ENCODE measurements around the gene A4GNT.

A4GNT gene

GRCh38 chr3:138114988-138115971, 16.9 kb downstream of the A4GNT start, which contains the start of gene DZIP1L:
Gene DZIP1L, minus strand, starts transcription at chr3:138115608. Its CDS starts 11,637 bp downstream, at chr3:138103971.
- Histone ChIP-seq H3K4me2 (ENCODE audit: insufficient read depth, low read length, poor library complexity, severe bottlenecking) (peak within 1 kb of the TSS; percentile 83), H3K18ac (ENCODE audit: low read length) (peak within 1 kb of the TSS; percentile 99), H2BK120ac (ENCODE audit: low read depth, low read length) (peak within 1 kb of the TSS; percentile 35), H3K4me1 (ENCODE audit: control insufficient read depth in 2 of 2, insufficient read depth in 1 of 2, low read depth in 1 of 2, low read length in 2 of 2) (peaks cover 11 to 12% of the 10 kb centered on the region in 2 donors), H3K79me1 (ENCODE audit: low read depth, low read length) (peaks cover 3% of the 10 kb centered on the region), H3K4ac (ENCODE audit: low read length) (no peak within 1 kb of the TSS), H3K36me3 (replicated peaks in 1 of 2; ENCODE audit: control insufficient read depth in 2 of 2, insufficient read depth in 2 of 2, low read length in 2 of 2) (peaks cover 3 to 22% of the 10 kb centered on the region in 2 donors), H3K9me3 (replicated peaks in 1 of 2; ENCODE audit: control insufficient read depth in 2 of 2, insufficient read depth in 1 of 2, low read depth in 1 of 2, low read length in 2 of 2) (peaks cover 0 to 5% of the 10 kb centered on the region in 2 donors), H4K91ac (ENCODE audit: low read depth, low read length, poor library complexity) (no peak within 1 kb of the TSS), H3K27me3 (ENCODE audit: control insufficient read depth in 3 of 3, insufficient read depth in 3 of 3, low read depth in 1 of 3, low read length in 3 of 3) (no peaks in the 10 kb centered on the region), H3K9ac (ENCODE audit: low read depth, low read length, poor library complexity) (peak within 1 kb of the TSS; percentile 96), H4K8ac (ENCODE audit: low read depth, low read length) (no peak within 1 kb of the TSS), H3K4me3 (ENCODE audit: low read length in 2 of 2) (peak within 1 kb of the TSS; percentile 94 to 98), H2AK5ac (ENCODE audit: low read depth, low read length) (no peak within 1 kb of the TSS), H2BK12ac (ENCODE audit: low read length) (no peak within 1 kb of the TSS), H2AFZ (ENCODE audit: low read length) (peak within 1 kb of the TSS; percentile 100), H2BK5ac (ENCODE audit: low read length) (peak within 1 kb of the TSS; percentile 84), H2BK15ac (ENCODE audit: low read length) (peak within 1 kb of the TSS; percentile 39), H3K27ac (replicated peaks; ENCODE audit: low read length) (peak within 1 kb of the TSS; percentile 89), H3K23ac (ENCODE audit: low read depth, low read length, poor library complexity) (peak within 1 kb of the TSS; percentile 86), H3K14ac (ENCODE audit: low read length) (peak within 1 kb of the TSS; percentile 98)
- WGBS, 2 donors (ENCODE audit: extremely low coverage in 2 of 2, insufficient read length in 2 of 2, insufficient replicate concordance in 1 of 2): no CpG with 5 or more reads among the region's 86 CpGs
- peak; percentile 76 for DNase-seq (ENCODE audit: low spot score)

GRCh38 chr3:138114431-138114918, 17.7 kb downstream of the A4GNT start:
- Histone ChIP-seq H3K23ac (ENCODE audit: low read depth, low read length, poor library complexity) (no peak overlapping the region), H3K36me3 (replicated peaks in 1 of 2; ENCODE audit: control insufficient read depth in 2 of 2, insufficient read depth in 2 of 2, low read length in 2 of 2) (peaks cover 3 to 28% of the 10 kb centered on the region in 2 donors), H2BK15ac (ENCODE audit: low read length) (no peak overlapping the region), H2AFZ (ENCODE audit: low read length) (peak overlapping the region; percentile 100), H4K8ac (ENCODE audit: low read depth, low read length) (no peak overlapping the region), H3K27ac (replicated peaks; ENCODE audit: low read length) (peak overlapping the region; percentile 8), H2BK120ac (ENCODE audit: low read depth, low read length) (no peak overlapping the region), H3K27me3 (ENCODE audit: control insufficient read depth in 3 of 3, insufficient read depth in 3 of 3, low read depth in 1 of 3, low read length in 3 of 3) (no peaks in the 10 kb centered on the region), H2BK12ac (ENCODE audit: low read length) (no peak overlapping the region), H2BK5ac (ENCODE audit: low read length) (peak overlapping the region; percentile 57), H3K4me3 (ENCODE audit: low read length in 2 of 2) (peak overlapping the region; percentile 94 to 98), H3K9me3 (replicated peaks in 1 of 2; ENCODE audit: control insufficient read depth in 2 of 2, insufficient read depth in 1 of 2, low read depth in 1 of 2, low read length in 2 of 2) (peaks cover 0 to 5% of the 10 kb centered on the region in 2 donors), H3K18ac (ENCODE audit: low read length) (peak overlapping the region; percentile 89), H3K9ac (ENCODE audit: low read depth, low read length, poor library complexity) (peak overlapping the region; percentile 82), H3K79me1 (ENCODE audit: low read depth, low read length) (peaks cover 3% of the 10 kb centered on the region), H3K4ac (ENCODE audit: low read length) (no peak overlapping the region), H4K91ac (ENCODE audit: low read depth, low read length, poor library complexity) (no peak overlapping the region), H2AK5ac (ENCODE audit: low read depth, low read length) (no peak overlapping the region), H3K14ac (ENCODE audit: low read length) (peak overlapping the region; percentile 57), H3K4me1 (ENCODE audit: control insufficient read depth in 2 of 2, insufficient read depth in 1 of 2, low read depth in 1 of 2, low read length in 2 of 2) (peaks cover 11 to 12% of the 10 kb centered on the region in 2 donors), H3K4me2 (ENCODE audit: insufficient read depth, low read length, poor library complexity, severe bottlenecking) (peak overlapping the region; percentile 83)
- WGBS, 2 donors (ENCODE audit: extremely low coverage in 2 of 2, insufficient read length in 2 of 2, insufficient replicate concordance in 1 of 2): no CpG with 5 or more reads among the region's 9 CpGs
- no peak for DNase-seq (ENCODE audit: low spot score)

DNA sequence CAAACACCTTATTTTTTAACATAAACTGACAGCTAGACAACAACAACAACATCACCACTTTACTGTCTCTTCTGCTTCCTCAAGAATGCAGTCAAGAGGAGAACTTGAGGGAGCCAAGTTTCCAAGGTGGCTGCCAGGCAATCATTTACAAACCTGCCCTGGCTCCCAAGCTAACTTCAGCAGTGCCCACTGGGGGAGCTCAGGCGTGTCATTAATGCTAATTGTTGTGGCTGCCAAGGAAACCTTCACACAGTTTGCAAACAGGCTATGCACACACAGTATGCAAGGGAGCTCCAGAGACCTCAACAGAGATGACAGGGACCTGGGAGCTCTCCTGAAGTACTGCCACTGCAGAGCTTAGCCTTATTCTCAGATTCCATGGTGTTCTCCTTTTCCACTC, 18.9 kb downstream of the A4GNT start:
- H3K9me3 ChIP-seq (replicated peaks in 1 of 2; ENCODE audit: control insufficient read depth in 2 of 2, insufficient read depth in 1 of 2, low read depth in 1 of 2, low read length in 2 of 2): peaks cover 0 to 5% of the 10 kb centered on the region in 2 donors
- no peak overlapping the region for H3K4ac ChIP-seq (ENCODE audit: low read length)
- no peak overlapping the region for H3K23ac ChIP-seq (ENCODE audit: low read depth, low read length, poor library complexity)
- no peak overlapping the region for H2AK5ac ChIP-seq (ENCODE audit: low read depth, low read length)
- peaks cover 11 to 12% of the 10 kb centered on the region in 2 donors for H3K4me1 ChIP-seq (ENCODE audit: control insufficient read depth in 2 of 2, insufficient read depth in 1 of 2, low read depth in 1 of 2, low read length in 2 of 2)
- no peak overlapping the region for H2AFZ ChIP-seq (ENCODE audit: low read length)
- H3K36me3 ChIP-seq (replicated peaks in 1 of 2; ENCODE audit: control insufficient read depth in 2 of 2, insufficient read depth in 2 of 2, low read length in 2 of 2): peaks cover 5 to 39% of the 10 kb centered on the region in 2 donors
- H3K27me3 ChIP-seq (ENCODE audit: control insufficient read depth in 3 of 3, insufficient read depth in 3 of 3, low read depth in 1 of 3, low read length in 3 of 3): no peaks in the 10 kb centered on the region
- no peak overlapping the region for H2BK15ac ChIP-seq (ENCODE audit: low read length)
- H3K9ac ChIP-seq (ENCODE audit: low read depth, low read length, poor library complexity): no peak overlapping the region
- no peak overlapping the region for H3K18ac ChIP-seq (ENCODE audit: low read length)
- H3K4me3 ChIP-seq (ENCODE audit: low read length in 2 of 2): no peak overlapping the region
- H2BK120ac ChIP-seq (ENCODE audit: low read depth, low read length): no peak overlapping the region
- no peak overlapping the region for H4K91ac ChIP-seq (ENCODE audit: low read depth, low read length, poor library complexity)
- H3K79me1 ChIP-seq (ENCODE audit: low read depth, low read length): peaks cover 3% of the 10 kb centered on the region
- DNase-seq (ENCODE audit: low spot score): no peak
- no CpG with 5 or more reads among the region's 1 CpG for WGBS, 2 donors (ENCODE audit: extremely low coverage in 2 of 2, insufficient read length in 2 of 2, insufficient replicate concordance in 1 of 2)
- no peak overlapping the region for H3K14ac ChIP-seq (ENCODE audit: low read length)
- no peak overlapping the region for H4K8ac ChIP-seq (ENCODE audit: low read depth, low read length)
- no peak overlapping the region for H2BK12ac ChIP-seq (ENCODE audit: low read length)
- H3K4me2 ChIP-seq (ENCODE audit: insufficient read depth, low read length, poor library complexity, severe bottlenecking): no peak overlapping the region
- no peak overlapping the region for H3K27ac ChIP-seq (replicated peaks; ENCODE audit: low read length)
- no peak overlapping the region for H2BK5ac ChIP-seq (ENCODE audit: low read length)

DNA sequence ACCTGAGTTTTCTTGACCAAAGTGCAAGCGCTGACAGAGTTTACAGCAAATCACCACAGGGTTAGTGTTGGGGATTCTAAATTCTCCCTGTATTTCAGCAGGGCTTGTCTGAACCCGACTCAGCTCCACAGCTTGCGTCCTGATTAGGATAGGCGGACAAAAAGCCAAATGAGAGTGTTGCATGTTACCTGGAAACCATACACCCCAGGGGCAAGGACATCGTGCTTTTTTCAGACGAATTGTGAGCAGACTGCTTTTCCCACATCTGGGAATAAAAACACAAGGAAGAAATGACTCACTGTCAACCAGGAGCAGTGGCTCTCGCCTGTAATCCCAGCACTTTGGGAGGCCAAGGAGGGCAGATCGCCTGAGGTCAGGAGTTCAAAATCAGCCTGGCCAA, 19.8 kb downstream of the A4GNT start:
- no peak overlapping the region for H3K4ac ChIP-seq (ENCODE audit: low read length)
- no peak overlapping the region for H2AK5ac ChIP-seq (ENCODE audit: low read depth, low read length)
- no peak overlapping the region for H2BK5ac ChIP-seq (ENCODE audit: low read length)
- H3K27me3 ChIP-seq (ENCODE audit: control insufficient read depth in 3 of 3, insufficient read depth in 3 of 3, low read depth in 1 of 3, low read length in 3 of 3): no peaks in the 10 kb centered on the region
- no peak overlapping the region for H3K4me3 ChIP-seq (ENCODE audit: low read length in 2 of 2)
- H3K23ac ChIP-seq (ENCODE audit: low read depth, low read length, poor library complexity): no peak overlapping the region
- H2BK12ac ChIP-seq (ENCODE audit: low read length): no peak overlapping the region
- no CpG with 5 or more reads among the region's 8 CpGs for WGBS, 2 donors (ENCODE audit: extremely low coverage in 2 of 2, insufficient read length in 2 of 2, insufficient replicate concordance in 1 of 2)
- no peak overlapping the region for H3K4me2 ChIP-seq (ENCODE audit: insufficient read depth, low read length, poor library complexity, severe bottlenecking)
- H4K8ac ChIP-seq (ENCODE audit: low read depth, low read length): no peak overlapping the region
- no peak overlapping the region for H3K18ac ChIP-seq (ENCODE audit: low read length)
- H3K27ac ChIP-seq (replicated peaks; ENCODE audit: low read length): no peak overlapping the region
- peaks cover 11 to 12% of the 10 kb centered on the region in 2 donors for H3K4me1 ChIP-seq (ENCODE audit: control insufficient read depth in 2 of 2, insufficient read depth in 1 of 2, low read depth in 1 of 2, low read length in 2 of 2)
- no peak overlapping the region for H2BK120ac ChIP-seq (ENCODE audit: low read depth, low read length)
- peaks cover 3% of the 10 kb centered on the region for H3K79me1 ChIP-seq (ENCODE audit: low read depth, low read length)
- H3K9me3 ChIP-seq (replicated peaks in 1 of 2; ENCODE audit: control insufficient read depth in 2 of 2, insufficient read depth in 1 of 2, low read depth in 1 of 2, low read length in 2 of 2): peaks cover 0 to 4% of the 10 kb centered on the region in 2 donors
- no peak overlapping the region for H3K14ac ChIP-seq (ENCODE audit: low read length)
- H3K36me3 ChIP-seq (replicated peaks in 1 of 2; ENCODE audit: control insufficient read depth in 2 of 2, insufficient read depth in 2 of 2, low read length in 2 of 2): peaks cover 8 to 42% of the 10 kb centered on the region in 2 donors
- no peak overlapping the region for H3K9ac ChIP-seq (ENCODE audit: low read depth, low read length, poor library complexity)
- no peak overlapping the region for H4K91ac ChIP-seq (ENCODE audit: low read depth, low read length, poor library complexity)
- DNase-seq (ENCODE audit: low spot score): no peak
- no peak overlapping the region for H2BK15ac ChIP-seq (ENCODE audit: low read length)
- no peak overlapping the region for H2AFZ ChIP-seq (ENCODE audit: low read length)

All from neuronal stem cell (in vitro differentiated cells).